ENCODE data around the gene TRPT1.

The TRPT1 gene

DNA sequence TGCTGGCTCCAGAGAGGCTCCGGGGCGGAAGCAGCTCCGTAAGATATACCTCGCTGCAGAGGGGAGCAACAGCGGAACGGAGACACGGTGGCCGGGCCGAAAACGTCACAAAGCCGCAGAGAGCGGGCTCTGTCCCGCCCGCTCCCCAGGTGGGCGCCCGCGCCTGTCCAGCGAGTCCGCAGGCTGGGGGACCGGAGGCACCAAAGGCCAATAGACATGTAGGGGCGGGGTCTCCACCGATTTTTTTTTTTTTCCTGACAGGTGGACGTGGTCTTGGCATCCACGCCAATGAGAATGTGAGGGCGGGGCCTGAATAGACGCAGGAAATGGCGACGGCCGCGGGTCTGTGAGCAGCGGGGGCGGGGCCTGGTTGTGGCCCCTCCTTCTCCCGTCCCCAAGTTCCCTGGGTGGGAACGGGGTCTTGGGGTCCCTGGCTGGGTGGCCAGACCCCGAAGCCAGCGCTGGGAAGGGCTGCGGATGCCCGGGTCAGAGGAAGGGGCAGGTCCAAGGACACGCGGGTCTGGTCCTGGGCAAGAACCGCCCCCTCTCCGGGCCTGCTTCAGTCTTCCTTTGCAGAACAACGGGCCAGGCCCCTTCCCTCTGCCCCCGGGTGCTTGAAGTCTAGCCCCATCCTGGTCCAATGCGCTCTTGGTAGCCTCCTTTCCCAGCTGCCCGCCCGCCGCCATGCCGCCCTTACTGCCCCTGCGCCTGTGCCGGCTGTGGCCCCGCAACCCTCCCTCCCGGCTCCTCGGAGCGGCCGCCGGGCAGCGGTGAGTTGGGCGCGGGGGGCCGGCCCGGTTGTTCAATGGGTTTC, 4.4 kb upstream of the TRPT1 start, which contains the start of gene DNAJC4:
Gene DNAJC4, plus strand, starts transcription at position 378 of the 814 bp plus-strand sequence. Its CDS starts 307 bp downstream, at position 685.
- DNase-seq (ENCODE audit: low spot score): peak; percentile 74

DNA sequence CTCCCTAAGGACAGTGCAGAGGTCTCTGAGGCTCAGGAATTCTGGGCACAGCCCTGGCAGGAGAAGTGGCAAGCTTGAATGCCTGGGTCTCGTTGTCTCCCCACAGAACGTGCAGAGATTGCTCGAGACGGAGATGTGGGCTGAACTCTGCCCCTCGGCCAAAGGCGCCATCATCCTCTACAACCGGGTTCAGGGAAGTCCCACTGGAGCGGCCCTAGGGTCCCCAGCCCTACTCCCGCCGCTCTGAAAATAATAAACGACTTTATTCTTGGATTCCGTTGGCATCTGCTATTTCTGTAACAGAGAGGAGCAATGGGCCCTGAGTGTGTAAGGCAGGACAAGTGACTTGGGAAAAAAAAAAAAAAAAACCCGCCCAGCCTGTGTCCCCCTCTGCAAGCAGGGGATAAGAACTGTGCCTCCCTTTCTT, 3.8 kb upstream of the TRPT1 start:
- DNase-seq (ENCODE audit: low spot score): no peak

DNA sequence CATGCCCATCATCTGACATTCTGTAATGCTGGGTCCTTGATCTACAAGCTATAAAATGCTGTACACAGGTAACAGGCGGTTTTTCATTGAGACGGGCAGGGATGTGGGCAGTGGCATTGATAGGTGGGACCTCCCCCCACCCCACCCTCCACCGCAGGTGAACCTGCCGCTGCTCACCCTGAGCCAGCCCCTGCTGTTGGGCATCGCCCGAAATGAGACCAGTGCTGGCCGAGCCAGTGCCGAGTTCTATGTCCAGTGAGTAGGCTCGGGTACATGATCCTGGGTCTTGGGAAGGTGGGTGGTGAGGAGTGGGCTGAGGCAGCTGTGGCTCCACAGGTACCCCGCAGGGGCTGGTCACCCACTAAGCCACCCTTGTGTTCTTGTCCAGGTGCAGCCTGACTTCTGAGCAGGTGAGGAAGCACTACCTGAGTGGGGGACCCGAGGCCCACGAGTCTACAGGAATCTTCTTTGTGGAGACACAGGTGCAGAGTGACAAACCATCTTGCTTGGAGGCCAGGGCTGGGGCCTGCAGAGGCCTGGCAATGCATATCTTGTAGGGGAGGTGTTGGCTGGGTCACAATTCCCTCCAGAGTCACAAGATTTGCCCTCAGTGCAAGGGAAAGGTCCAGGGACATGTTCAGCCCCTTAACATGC, 3.2 kb upstream of the TRPT1 start:
- no peak for DNase-seq (ENCODE audit: low spot score)

DNA sequence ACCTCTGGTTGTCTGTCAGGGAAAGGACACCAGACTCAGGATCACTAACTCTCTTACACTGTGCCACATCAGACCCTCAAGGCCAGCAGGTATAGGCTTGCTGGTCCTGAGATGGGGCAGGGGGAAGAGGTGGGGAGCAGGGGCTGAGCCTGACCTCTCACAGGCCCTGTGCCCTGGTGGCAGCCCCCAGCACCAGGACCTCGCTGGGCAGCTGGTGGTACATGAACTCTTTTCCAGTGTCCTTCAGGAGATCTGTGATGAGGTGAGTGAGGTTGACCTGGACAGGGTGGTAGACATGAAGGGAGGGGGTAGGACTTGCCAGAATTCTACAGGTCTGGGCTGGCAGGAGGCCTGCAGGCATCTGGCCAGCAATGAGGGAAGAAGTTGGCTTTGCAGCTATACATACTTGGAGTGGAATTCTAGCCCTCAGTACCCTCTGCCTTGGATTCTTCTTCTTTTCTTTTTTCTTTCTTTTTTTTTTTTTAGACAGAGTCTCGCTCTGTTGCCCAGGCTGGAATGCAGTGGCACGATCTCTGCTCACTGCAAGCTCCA, 1.5 kb upstream of the TRPT1 start:
- no peak for DNase-seq (ENCODE audit: low spot score)

DNA sequence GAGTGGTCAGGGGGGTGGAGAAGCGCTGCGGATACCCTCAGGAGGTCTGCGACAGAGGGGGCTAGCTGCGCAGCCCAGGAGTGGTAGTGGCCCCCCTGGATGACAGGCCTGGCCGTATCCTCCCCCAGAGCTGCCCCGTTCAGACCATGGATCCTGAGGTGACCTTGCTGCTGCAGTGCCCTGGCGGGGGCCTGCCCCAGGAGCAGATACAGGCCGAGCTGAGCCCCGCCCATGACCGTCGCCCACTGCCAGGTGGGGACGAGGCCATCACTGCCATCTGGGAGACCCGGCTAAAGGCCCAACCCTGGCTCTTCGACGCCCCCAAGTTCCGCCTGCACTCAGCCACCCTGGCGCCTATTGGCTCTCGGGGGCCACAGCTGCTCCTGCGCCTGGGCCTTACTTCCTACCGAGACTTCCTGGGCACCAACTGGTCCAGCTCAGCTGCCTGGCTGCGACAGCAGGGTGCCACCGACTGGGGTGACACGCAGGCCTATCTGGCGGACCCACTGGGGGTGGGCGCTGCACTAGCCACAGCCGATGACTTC, 593 bp upstream of the TRPT1 start:
- DNase-seq (ENCODE audit: low spot score): no peak

DNA sequence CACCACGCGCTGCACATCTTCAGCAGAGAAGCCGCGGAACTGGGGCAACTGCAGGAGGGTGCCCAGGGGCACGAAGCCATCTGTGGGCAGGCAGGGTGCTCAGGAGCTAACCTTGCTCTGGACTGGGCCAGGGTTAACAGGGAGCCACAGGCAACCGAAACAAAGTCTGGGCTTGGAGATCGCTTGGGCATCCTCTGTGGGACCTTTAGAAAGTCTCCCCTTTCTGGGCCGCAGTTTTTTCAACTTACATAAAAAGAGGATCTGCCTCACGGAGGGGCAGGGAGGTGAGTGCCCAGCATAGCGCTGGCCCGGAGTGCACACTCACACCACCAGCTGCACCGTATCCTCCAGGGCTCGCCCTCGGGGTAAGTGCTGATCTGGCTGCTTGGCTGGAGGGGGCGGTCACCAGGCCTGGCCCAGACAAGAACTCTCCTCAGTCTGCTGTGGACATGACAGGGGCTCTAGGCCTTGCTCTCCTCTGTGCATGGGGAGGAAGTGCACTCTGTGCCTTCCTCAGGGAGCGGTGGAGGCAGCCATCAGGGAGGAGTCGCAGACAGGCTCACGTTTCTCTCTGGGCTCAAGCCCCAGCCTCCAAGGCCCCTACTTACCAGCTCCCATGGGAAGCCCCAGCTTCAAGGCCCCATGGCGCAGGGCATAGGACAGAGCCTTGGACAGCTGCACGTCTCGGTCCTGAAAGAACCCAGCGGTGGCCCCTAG, 937 bp downstream of the TRPT1 start:
- no peak for DNase-seq (ENCODE audit: low spot score)

DNA sequence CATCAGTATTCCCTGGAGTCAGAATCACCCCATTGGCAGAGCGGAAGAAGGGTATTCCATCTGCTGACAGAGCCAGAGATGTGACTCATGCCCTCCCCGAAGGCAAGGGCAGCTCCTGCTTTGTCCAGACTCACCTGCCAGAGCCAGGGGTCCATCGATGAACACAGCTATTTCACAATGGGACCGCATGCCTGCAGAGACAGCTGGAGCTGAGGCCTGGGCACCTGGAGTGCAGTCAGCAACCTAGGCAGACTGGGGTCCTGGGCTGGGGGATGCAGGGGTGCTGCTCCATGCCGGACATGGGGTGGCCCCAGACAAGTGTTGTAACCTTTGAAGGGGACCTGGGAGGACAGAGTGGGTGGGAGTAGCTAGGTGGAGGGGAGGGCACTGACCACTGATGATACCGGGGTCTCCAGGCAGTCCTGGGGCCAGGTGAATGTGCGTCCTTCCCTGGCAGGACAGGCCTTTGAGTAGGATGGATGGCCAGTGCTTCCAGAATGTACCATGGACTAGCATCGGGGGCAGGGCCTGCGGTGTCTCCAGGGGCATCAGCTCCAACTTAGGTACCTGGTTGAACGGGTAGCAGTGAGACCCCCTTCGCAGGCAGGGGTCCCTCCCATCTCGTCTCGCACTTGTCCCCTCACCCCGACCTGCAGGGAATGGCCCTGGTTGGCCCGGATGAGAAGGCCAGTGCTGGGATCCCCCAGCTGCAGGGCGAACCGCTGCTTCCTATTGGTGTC, 1.7 kb downstream of the TRPT1 start:
- no peak for DNase-seq (ENCODE audit: low spot score)

DNA sequence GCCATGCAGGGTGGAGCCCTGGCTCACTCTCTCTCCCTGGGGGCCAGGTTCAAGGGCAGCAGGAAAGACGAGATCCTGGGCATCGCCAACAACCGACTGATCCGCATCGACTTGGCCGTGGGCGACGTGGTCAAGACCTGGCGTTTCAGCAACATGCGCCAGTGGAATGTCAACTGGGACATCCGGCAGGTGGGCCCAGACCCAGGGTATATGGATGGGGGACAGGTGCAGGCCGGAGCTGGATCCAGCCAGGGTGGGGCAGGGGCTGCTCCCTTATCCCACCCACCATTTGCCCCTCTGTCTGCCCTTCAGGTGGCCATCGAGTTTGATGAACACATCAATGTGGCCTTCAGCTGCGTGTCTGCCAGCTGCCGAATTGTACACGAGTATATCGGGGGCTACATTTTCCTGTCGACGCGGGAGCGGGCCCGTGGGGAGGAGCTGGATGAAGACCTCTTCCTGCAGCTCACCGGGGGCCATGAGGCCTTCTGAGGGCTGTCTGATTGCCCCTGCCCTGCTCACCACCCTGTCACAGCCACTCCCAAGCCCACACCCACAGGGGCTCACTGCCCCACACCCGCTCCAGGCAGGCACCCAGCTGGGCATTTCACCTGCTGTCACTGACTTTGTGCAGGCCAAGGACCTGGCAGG, 2.9 kb downstream of the TRPT1 start:
- DNase-seq (ENCODE audit: low spot score): no peak

DNA sequence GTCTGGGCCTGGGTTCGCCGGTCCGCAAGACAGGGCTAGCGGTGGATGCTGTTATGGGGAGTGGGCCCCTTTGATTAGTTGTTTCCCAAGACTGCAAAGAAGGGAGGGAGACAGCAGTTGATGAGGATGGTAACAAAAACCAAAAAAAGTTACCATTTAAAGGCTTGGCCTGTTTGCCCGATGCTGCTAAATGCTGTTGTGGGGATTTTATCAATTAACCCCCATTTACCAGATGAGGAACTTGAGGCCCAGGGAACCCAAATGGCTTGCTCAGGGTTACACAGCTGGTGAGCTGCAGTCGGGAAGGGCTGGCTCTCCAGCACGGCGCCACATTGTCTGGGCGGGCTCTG, 3.4 kb downstream of the TRPT1 start:
- no peak for DNase-seq (ENCODE audit: low spot score)

DNA sequence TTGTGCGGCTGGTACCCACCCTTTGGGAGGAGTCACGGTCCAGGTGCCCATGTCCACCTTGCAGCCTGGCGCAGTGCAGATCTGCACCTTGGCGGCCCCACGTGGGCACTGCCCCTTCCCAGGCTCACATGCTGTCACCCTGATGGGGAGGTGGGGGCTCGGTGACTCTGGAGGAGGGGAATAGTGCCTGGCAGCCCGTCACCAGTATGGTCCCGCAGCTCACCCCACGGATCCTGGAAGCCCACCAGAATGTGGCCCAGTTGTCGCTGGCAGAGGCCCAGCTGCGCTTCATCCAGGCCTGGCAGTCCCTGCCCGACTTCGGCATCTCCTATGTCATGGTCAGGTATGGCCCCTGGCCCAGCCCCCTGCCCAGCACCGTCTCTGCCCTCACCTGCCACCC, 5.2 kb downstream of the TRPT1 start:
- DNase-seq (ENCODE audit: low spot score): no peak

DNA sequence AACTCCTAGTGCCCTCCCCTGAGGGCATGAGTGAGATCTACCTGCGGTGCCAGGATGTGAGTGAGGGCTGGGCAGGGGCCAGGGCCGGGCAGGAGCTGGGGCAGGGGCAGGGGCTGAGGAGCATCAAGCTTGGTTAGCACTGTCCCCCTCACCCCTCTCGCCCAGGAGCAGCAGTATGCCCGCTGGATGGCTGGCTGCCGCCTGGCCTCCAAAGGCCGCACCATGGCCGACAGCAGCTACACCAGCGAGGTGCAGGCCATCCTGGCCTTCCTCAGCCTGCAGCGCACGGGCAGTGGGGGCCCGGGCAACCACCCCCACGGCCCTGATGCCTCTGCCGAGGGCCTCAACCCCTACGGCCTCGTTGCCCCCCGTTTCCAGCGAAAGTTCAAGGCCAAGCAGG, 5.7 kb downstream of the TRPT1 start:
- DNase-seq (ENCODE audit: low spot score): no peak

DNA sequence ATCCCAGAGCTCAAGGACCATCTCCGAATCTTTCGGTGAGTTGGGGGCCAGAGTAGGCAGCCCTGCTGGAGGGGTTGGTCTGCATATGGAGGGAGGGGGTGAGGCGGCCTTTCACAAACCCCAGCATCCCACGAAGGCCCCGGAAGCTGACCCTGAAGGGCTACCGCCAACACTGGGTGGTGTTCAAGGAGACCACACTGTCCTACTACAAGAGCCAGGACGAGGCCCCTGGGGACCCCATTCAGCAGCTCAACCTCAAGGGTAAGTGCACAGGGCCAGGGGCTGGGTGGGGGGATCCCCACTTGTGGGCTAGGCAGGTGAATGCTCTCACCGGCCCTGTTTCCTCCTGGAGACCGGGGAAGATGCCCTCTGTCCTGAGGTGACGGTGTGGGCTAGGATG, 6.2 kb downstream of the TRPT1 start:
- no peak for DNase-seq (ENCODE audit: low spot score)

DNA sequence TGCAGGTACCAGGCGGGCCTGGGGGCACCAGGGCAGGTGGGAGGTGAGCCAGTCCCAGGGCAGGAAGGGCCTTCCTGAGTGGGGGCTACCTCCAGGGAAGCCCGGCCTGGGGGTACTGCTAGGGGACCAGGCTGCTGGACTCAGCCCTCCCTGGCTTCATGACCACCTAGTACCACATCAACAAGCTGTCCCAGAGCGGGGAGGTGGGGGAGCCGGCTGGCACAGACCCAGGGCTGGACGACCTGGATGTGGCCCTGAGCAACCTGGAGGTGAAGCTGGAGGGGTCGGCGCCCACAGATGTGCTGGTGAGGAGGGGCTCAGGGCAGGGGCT, 6.7 kb downstream of the TRPT1 start:
- no peak for DNase-seq (ENCODE audit: low spot score)

DNA sequence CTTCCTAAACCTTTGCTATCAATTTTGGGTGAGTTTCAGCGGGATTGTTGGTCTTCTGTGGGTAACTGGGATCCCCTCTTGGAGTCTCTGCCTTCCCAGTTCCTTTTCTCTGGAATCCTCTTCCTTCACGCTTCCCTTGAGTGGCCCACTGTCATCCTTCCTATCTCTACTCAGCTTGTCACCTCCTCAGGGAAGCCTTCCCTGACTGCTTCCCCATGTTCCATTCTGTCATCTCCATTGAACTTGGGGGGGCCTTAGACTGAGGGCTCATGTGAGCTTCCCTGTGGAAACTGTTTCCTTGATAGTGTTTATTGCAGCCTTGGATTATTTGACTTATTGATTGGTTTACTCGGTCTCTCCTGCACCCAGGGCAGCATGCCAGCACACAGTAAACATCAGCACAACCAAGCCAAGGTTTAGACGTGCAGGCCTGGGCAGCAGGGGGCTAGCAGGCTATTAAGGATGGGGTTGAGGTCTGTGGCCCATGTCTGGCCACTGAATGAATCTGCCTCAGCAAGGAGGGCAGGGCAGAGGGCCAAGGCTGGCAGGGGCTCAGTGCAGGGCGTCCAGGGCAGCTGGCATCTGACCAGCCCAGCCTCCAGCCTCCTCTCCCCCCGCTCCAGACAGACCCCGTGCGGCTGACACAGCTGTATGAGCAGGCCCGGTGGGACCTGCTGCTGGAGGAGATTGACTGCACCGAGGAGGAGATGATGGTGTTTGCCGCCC, 7.2 kb downstream of the TRPT1 start:
- DNase-seq (ENCODE audit: low spot score): no peak

DNA sequence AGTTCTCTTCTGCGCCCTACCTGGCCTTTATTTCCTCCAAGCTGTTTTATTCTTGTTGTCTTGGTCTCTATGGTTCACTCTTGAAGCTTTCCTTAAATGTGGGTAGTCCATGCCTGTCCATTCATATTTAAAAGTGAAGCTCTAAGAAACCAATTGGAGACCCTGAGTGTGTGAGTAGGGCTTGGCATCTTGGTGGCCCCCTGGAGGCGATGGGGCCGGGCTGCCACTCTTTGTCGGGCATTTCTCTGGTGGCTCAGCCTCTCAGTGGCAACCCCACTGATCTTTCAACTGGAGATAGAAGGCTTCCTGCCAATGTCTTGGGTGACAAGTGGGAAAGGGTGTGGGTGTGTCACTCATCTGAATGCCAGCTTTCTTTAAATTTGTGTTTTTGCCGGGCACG, 9.1 kb downstream of the TRPT1 start:
- no peak for DNase-seq (ENCODE audit: low spot score)

DNA sequence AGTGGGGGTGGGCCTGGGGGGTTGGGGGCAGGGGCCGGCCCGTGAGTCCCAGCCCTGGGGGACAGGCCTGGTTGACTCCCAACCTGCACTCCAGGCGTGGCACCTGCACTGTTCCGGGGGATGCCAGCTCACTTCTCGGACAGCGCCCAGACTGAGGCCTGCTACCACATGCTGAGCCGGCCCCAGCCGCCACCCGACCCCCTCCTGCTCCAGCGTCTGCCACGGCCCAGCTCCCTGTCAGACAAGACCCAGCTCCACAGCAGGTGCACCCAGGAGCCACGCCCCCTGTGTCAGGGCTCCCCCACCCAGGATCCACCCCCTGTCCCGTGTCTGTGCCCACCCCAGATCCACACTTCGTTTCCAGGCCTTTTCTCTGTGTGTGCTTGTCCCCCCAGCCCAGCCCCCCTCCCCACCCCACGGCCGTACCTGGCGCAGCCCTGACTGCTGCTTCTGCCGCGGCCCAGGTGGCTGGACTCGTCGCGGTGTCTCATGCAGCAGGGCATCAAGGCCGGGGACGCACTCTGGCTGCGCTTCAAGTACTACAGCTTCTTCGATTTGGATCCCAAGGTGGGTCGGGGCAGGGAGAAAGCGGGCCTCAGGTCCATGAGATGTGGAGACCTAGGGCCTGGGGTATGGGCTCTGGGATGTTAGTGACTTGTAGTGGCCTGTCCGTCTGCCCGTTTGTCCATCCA, 14.7 kb downstream of the TRPT1 start:
- DNase-seq (ENCODE audit: low spot score): no peak

DNA sequence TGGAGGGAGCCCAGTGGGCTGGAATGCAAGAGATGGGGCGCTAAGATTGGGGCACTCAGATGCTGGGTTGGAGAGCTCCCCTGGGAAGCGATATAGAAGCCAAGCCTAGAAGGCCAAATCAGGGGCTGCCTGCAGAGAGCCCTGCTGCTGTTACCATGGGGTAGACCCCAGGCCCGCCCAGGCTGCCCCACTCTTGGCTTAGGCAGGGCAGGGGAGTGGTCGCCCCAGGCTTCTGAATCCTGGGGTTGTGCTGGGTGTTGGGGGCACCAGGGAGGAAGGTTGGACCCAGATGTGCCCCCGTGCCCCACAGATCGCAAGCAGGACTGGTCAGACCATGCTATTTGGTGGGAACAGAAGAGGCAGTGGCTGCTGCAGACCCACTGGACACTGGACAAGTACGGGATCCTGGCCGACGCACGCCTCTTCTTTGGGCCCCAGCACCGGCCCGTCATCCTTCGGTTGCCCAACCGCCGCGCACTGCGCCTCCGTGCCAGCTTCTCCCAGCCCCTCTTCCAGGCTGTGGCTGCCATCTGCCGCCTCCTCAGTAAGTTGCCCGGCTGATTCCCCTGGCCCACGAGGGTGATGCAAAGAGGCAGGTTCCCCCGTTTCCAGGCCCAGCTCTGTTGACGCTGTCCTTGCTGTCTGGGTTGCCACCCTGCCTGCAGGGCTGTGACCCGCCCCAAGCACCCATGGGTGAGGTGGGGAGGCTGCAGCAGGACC, 15.5 kb downstream of the TRPT1 start:
- no peak for DNase-seq (ENCODE audit: low spot score)

DNA sequence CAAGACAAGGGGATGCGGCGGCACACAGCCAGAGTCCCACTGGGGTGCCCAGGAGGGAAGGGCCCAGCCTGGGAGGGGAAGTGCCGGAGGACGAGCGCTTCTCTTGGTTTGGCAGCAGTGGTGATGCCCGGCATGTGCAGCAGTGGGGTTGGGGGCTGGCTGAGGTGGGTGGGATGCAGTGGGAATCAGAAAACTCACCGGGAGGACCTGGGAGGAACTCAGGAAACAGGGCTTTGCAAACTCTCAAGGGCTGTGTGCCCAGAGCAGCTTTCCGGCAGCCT, 16.5 kb downstream of the TRPT1 start:
- DNase-seq (ENCODE audit: low spot score): no peak

DNA sequence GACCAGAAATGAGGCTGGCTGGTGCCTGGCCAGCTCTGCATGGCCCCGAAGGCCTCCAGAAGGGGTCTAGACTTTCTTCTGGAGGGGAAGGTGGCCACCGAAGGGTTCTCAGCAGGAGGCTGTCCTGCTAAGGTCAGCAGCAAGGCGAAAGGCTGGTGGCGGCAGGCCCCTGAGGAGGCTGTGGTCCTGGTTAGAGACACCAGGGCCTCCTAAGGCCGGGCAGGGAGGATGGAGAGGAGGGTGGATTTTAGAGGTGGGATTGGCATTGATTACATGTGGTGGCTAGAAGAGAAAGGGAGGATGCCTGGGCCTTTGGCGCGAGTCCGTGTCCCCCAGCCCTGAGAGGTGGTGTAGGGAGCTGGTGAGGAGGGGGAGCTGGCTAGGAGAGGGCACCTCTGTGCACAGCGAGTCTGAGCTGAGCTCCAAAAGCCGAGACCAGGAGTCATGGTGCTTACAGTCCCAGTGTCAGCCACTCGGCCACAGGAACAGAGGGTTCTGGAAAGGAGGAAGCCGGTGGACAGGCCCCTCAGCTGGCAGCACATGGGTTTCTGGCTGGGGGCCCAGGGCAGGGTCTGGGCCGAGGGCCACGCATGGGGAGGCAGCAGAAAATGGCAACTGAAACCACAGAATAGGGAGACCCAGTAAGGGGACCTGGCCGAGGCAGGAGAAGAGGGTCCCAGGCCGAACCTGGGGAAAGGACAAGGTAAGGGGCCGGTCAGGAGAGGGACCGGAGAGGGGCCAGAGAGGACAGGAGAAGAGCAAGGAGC, 17.0 kb downstream of the TRPT1 start:
- DNase-seq (ENCODE audit: low spot score): no peak

Data from COLO829 (cell line).